Measurements from ENCODE around the gene CSTPP1.
"Not testable (repeated sequence)": the region's sequence is repeated elsewhere in the genome, so short reads cannot be mapped to it uniquely, and the experiment has no call there.

The CSTPP1 gene

GRCh38 chr11:47192111-47192510 lies 255.6 kb downstream of the CSTPP1 start:
- peaks cover 5% of the 10 kb centered on the region for H3K4me1 ChIP-seq (ENCODE audit: insufficient read depth, low read length)
- H3K9ac ChIP-seq (ENCODE audit: low read depth, low read length), result no peak overlapping the region
- H3K27ac ChIP-seq (ENCODE audit: low read length), result no peak overlapping the region
- H3K9me3 ChIP-seq (ENCODE audit: insufficient read depth, low read depth, low read length), result no peaks in the 10 kb centered on the region
- H3K36me3 ChIP-seq (ENCODE audit: insufficient read depth, low read depth, low read length), result no peaks in the 10 kb centered on the region
- H3K4me3 ChIP-seq (ENCODE audit: low read length), result no peak overlapping the region
- H3K27me3 ChIP-seq (ENCODE audit: insufficient read depth, low read length), result peaks cover 24% of the 10 kb centered on the region

- not testable (repeated sequence) for H3K9ac ChIP-seq (ENCODE audit: low read depth, low read length); H3K27ac ChIP-seq (ENCODE audit: low read length); H3K9me3 ChIP-seq (ENCODE audit: insufficient read depth, low read depth, low read length); H3K36me3 ChIP-seq (ENCODE audit: insufficient read depth, low read depth, low read length); H3K27me3 ChIP-seq (ENCODE audit: insufficient read depth, low read length); H3K4me1 ChIP-seq (ENCODE audit: insufficient read depth, low read length); H3K4me3 ChIP-seq (ENCODE audit: low read length)
Observed at GRCh38 chr11:47198161-47198560, 261.6 kb downstream of the CSTPP1 start.

GRCh38 chr11:47201015-47201414 lies 264.5 kb downstream of the CSTPP1 start:
- Histone ChIP-seq H3K36me3 (ENCODE audit: insufficient read depth, low read depth, low read length) (no peaks in the 10 kb centered on the region), H3K27me3 (ENCODE audit: insufficient read depth, low read length) (no peaks in the 10 kb centered on the region), H3K27ac (ENCODE audit: low read length) (no peak overlapping the region), H3K4me1 (ENCODE audit: insufficient read depth, low read length) (peaks cover 9% of the 10 kb centered on the region), H3K4me3 (ENCODE audit: low read length) (no peak overlapping the region), H3K9me3 (ENCODE audit: insufficient read depth, low read depth, low read length) (no peaks in the 10 kb centered on the region), H3K9ac (ENCODE audit: low read depth, low read length) (no peak overlapping the region)

- H3K9me3 ChIP-seq (ENCODE audit: insufficient read depth, low read depth, low read length), result no peaks in the 10 kb centered on the region
- no peak overlapping the region for H3K27ac ChIP-seq (ENCODE audit: low read length)
- no peaks in the 10 kb centered on the region for H3K36me3 ChIP-seq (ENCODE audit: insufficient read depth, low read depth, low read length)
- peaks cover 9% of the 10 kb centered on the region for H3K4me1 ChIP-seq (ENCODE audit: insufficient read depth, low read length)
- H3K4me3 ChIP-seq (ENCODE audit: low read length), result no peak overlapping the region
- H3K27me3 ChIP-seq (ENCODE audit: insufficient read depth, low read length), result no peaks in the 10 kb centered on the region
- H3K9ac ChIP-seq (ENCODE audit: low read depth, low read length), result no peak overlapping the region
Observed at GRCh38 chr11:47202576-47202975, 266.0 kb downstream of the CSTPP1 start.

GRCh38 chr11:47204637-47204989 lies 268.1 kb downstream of the CSTPP1 start:
- Histone ChIP-seq H3K9ac (ENCODE audit: low read depth, low read length) (0 out of 2 replicates have a peak overlapping the region, but pooled peaks have one; percentile 23), H3K27me3 (ENCODE audit: insufficient read depth, low read length) (no peaks in the 10 kb centered on the region), H3K36me3 (ENCODE audit: insufficient read depth, low read depth, low read length) (no peaks in the 10 kb centered on the region), H3K27ac (ENCODE audit: low read length) (no peak overlapping the region), H3K9me3 (ENCODE audit: insufficient read depth, low read depth, low read length) (no peaks in the 10 kb centered on the region), H3K4me1 (ENCODE audit: insufficient read depth, low read length) (peaks cover 9% of the 10 kb centered on the region), H3K4me3 (ENCODE audit: low read length) (no peak overlapping the region)

GRCh38 chr11:47206577-47206976 lies 270.0 kb downstream of the CSTPP1 start:
- not testable (repeated sequence) for H3K4me3 ChIP-seq (ENCODE audit: low read length); H3K27me3 ChIP-seq (ENCODE audit: insufficient read depth, low read length); H3K36me3 ChIP-seq (ENCODE audit: insufficient read depth, low read depth, low read length); H3K9me3 ChIP-seq (ENCODE audit: insufficient read depth, low read depth, low read length); H3K27ac ChIP-seq (ENCODE audit: low read length); H3K9ac ChIP-seq (ENCODE audit: low read depth, low read length); H3K4me1 ChIP-seq (ENCODE audit: insufficient read depth, low read length)

- no peaks in the 10 kb centered on the region for H3K9me3 ChIP-seq (ENCODE audit: insufficient read depth, low read depth, low read length)
- no peaks in the 10 kb centered on the region for H3K27me3 ChIP-seq (ENCODE audit: insufficient read depth, low read length)
- H3K36me3 ChIP-seq (ENCODE audit: insufficient read depth, low read depth, low read length), result no peaks in the 10 kb centered on the region
- no peak overlapping the region for H3K4me3 ChIP-seq (ENCODE audit: low read length)
- no peak overlapping the region for H3K27ac ChIP-seq (ENCODE audit: low read length)
- no peak overlapping the region for H3K9ac ChIP-seq (ENCODE audit: low read depth, low read length)
- peaks cover 9% of the 10 kb centered on the region for H3K4me1 ChIP-seq (ENCODE audit: insufficient read depth, low read length)
Observed at GRCh38 chr11:47207459-47207858, 270.9 kb downstream of the CSTPP1 start.

GRCh38 chr11:47208008-47208552 lies 271.5 kb downstream of the CSTPP1 start:
- not testable (repeated sequence) for H3K4me3 ChIP-seq (ENCODE audit: low read length); H3K27ac ChIP-seq (ENCODE audit: low read length); H3K4me1 ChIP-seq (ENCODE audit: insufficient read depth, low read length); H3K9me3 ChIP-seq (ENCODE audit: insufficient read depth, low read depth, low read length); H3K9ac ChIP-seq (ENCODE audit: low read depth, low read length); H3K36me3 ChIP-seq (ENCODE audit: insufficient read depth, low read depth, low read length); H3K27me3 ChIP-seq (ENCODE audit: insufficient read depth, low read length)

GRCh38 chr11:47208628-47209027 lies 272.1 kb downstream of the CSTPP1 start:
- no peaks in the 10 kb centered on the region for H3K9me3 ChIP-seq (ENCODE audit: insufficient read depth, low read depth, low read length)
- no peaks in the 10 kb centered on the region for H3K27me3 ChIP-seq (ENCODE audit: insufficient read depth, low read length)
- H3K4me1 ChIP-seq (ENCODE audit: insufficient read depth, low read length), result peaks cover 9% of the 10 kb centered on the region
- H3K9ac ChIP-seq (ENCODE audit: low read depth, low read length), result no peak overlapping the region
- H3K27ac ChIP-seq (ENCODE audit: low read length), result no peak overlapping the region
- H3K4me3 ChIP-seq (ENCODE audit: low read length), result no peak overlapping the region
- no peaks in the 10 kb centered on the region for H3K36me3 ChIP-seq (ENCODE audit: insufficient read depth, low read depth, low read length)

Data from iPS-20b (cell line).